Ascending aorta (tissue), 2 donors: ENCODE measurements around the gene TUBGCP2. TPM values are rescaled to one million over a fixed set of nuclear protein-coding genes. Genes with fewer than 3 reads are reported as not detected.

ENCODE experiments used
- DNase-seq, 2 donors: peaks; one replicate each; pipeline ENCODE4 v3.0.0-alpha.2; 2019; ENCODE audit warnings: low spot score in 2 of 2
- H3K27ac ChIP-seq, 2 donors: fragments of 200-600 bp; sonication (generic); one replicate each; pipeline ENCODE4 v1.5.1; 2016 to 2017; ENCODE audit warnings: mild to moderate bottlenecking in 1 of 2
- H3K27me3 ChIP-seq: fragments of 200-600 bp; sonication (generic); one replicate; pipeline ENCODE4 v1.5.1; 2017
- H3K36me3 ChIP-seq, 2 donors: fragments of 200-600 bp; sonication (generic); one replicate each; pipeline ENCODE4 v1.5.1; 2016
- H3K4me1 ChIP-seq, 2 donors: fragments of 200-600 bp; sonication (generic); one replicate each; pipeline ENCODE4 v1.5.1; 2016 to 2017; ENCODE audit warnings: mild to moderate bottlenecking in 1 of 2
- H3K4me3 ChIP-seq, 2 donors: fragments of 200-600 bp; sonication (generic); one replicate each; pipeline ENCODE4 v1.5.1; 2016 to 2017; ENCODE audit warnings: mild to moderate bottlenecking in 1 of 2
- H3K9me3 ChIP-seq, 2 donors: fragments of 200-600 bp; sonication (generic); one replicate each; pipeline ENCODE4 v1.5.1; 2016
- CTCF ChIP-seq, 3 experiments: fragments of 200-600 bp in 2 of 3; fragments of 450-650 bp in 1 of 3; sonication (generic) in 2 of 3; IDR thresholded peaks; one replicate each; pipeline ENCODE4 v1.5.1; 2016 to 2019; ENCODE audit warnings: antibody characterized with exemption in 3 of 3, mild to moderate bottlenecking in 1 of 3, moderate library complexity in 1 of 3
- intact Hi-C: fragments of 100-400 bp; cut with DNase I; formaldehyde crosslinking; loops from one replicate; pipeline ENCODE4 v1.15.1; 2023
- total RNA-seq: library from RNA; depleted of rRNA; stranded (reverse); fragments of >200 nt; gene quantifications from one replicate; pipeline ENCODE4 v1.1.0, GENCODE V29; 2016

The TUBGCP2 gene
- total RNA-seq, 1 donor from 2014 or later = 72.4 TPM

- H3K36me3 ChIP-seq = no peaks in the 10 kb centered on the region
- H3K4me3 ChIP-seq = peak overlapping the region; percentile 75 to 89
- H3K9me3 ChIP-seq = no peaks in the 10 kb centered on the region
- peak in 1 of 2 donors; percentile 79 for DNase-seq
- H3K27ac ChIP-seq = peak overlapping the region; percentile 80 to 85
- no peak for TF ChIP-seq CTCF (IDR thresholded peaks at IDR 0.05)
- H3K4me1 ChIP-seq = peaks cover 14 to 18% of the 10 kb centered on the region in 2 donors
- H3K27me3 ChIP-seq = no peaks in the 10 kb centered on the region
- intact Hi-C loops = loop anchor here (5.0 kb wide), 2 partner anchors 116 to 131 kb away; partner anchors contain the start of genes MTG1 and PAOX
Measured at GRCh38 chr10:133260895-133261725, 47.6 kb downstream of the TUBGCP2 start.

- intact Hi-C loops = no loop called here
- H3K27ac ChIP-seq = peak overlapping the region; percentile 56 to 64
- peaks cover 14 to 18% of the 10 kb centered on the region in 2 donors for H3K4me1 ChIP-seq
- H3K9me3 ChIP-seq = no peaks in the 10 kb centered on the region
- H3K4me3 ChIP-seq = no peak overlapping the region
- DNase-seq = no peak
- no peaks in the 10 kb centered on the region for H3K36me3 ChIP-seq
- H3K27me3 ChIP-seq = no peaks in the 10 kb centered on the region
- TF ChIP-seq CTCF (IDR thresholded peaks at IDR 0.05) = no peak
Measured at GRCh38 chr10:133259602-133259989, 49.1 kb downstream of the TUBGCP2 start.

GRCh38 chr10:133258818-133259601 lies 49.7 kb downstream of the TUBGCP2 start:
- Histone ChIP-seq H3K4me3 (no peak overlapping the region), H3K36me3 (no peaks in the 10 kb centered on the region), H3K27me3 (no peaks in the 10 kb centered on the region), H3K4me1 (peaks cover 14 to 18% of the 10 kb centered on the region in 2 donors), H3K9me3 (no peaks in the 10 kb centered on the region), H3K27ac (peak overlapping the region; percentile 56 to 71)
- DNase-seq = peak; percentile 83 to 94
- TF ChIP-seq CTCF (IDR thresholded peaks at IDR 0.05) = no peak
- intact Hi-C loops = no loop called here

GRCh38 chr10:133258066-133258817 lies 50.4 kb downstream of the TUBGCP2 start:
- Histone ChIP-seq H3K4me1 (peaks cover 14 to 18% of the 10 kb centered on the region in 2 donors), H3K36me3 (no peaks in the 10 kb centered on the region), H3K9me3 (no peaks in the 10 kb centered on the region), H3K27me3 (no peaks in the 10 kb centered on the region), H3K4me3 (no peak overlapping the region), H3K27ac (peak overlapping the region; percentile 56 to 71)
- intact Hi-C loops = no loop called here
- TF ChIP-seq CTCF (IDR thresholded peaks at IDR 0.05) = no peak
- no peak for DNase-seq

- no peaks in the 10 kb centered on the region for H3K27me3 ChIP-seq
- H3K27ac ChIP-seq = peak overlapping the region; percentile 56 to 71
- intact Hi-C loops = no loop called here
- H3K9me3 ChIP-seq = no peaks in the 10 kb centered on the region
- peak in 1 of 2 donors; percentile 80 for DNase-seq
- TF ChIP-seq CTCF (IDR thresholded peaks at IDR 0.05) = peak in 2 of 3 experiments; percentile 9 to 44
- no peaks in the 10 kb centered on the region for H3K36me3 ChIP-seq
- peak overlapping the region in 1 of 2 donors; percentile 25 for H3K4me3 ChIP-seq
- peaks cover 14 to 15% of the 10 kb centered on the region in 2 donors for H3K4me1 ChIP-seq
Measured at GRCh38 chr10:133257489-133258065, 51.1 kb downstream of the TUBGCP2 start.
